B cell (primary cell): ENCODE measurements around the gene POLR1G.

Experiments
- EZH2 ChIP-seq: IDR thresholded peaks from 2 replicates; pipeline ENCODE4 v1.6.1; 2012; ENCODE audit warnings: borderline replicate concordance, low read depth, mild to moderate bottlenecking, moderate library complexity, low read length; ENCODE audit not compliant: insufficient read depth, poor library complexity, severe bottlenecking
- TF ChIP-seq, protein P1 (sequence below): fragments of 200-600 bp; IDR thresholded peaks from one replicate; pipeline ENCODE4 v1.8.0; 2022; ENCODE audit warnings: antibody characterized with exemption, mild to moderate bottlenecking

DNA sequence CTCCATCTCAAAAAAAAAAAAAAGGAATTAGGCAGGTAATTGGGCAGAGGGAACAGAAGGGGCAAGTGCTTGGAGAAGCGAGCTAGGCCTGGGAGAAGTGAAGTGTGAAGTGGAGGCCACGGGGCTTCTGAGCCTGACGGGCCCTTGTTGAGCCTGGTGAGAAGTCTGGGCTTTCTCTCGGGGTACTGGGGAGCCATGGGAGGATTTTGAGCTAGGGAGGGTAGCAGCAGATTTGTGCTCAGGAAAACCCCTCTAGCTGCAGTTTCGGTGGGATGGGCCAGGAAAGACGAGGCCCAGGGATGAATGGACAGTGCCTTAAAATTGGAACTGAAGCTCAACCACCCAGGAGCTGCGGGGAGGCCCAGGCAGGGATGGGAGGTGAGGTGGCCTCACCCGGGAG, 8.0 kb downstream of the POLR1G start:
- TF ChIP-seq, protein P1, sequence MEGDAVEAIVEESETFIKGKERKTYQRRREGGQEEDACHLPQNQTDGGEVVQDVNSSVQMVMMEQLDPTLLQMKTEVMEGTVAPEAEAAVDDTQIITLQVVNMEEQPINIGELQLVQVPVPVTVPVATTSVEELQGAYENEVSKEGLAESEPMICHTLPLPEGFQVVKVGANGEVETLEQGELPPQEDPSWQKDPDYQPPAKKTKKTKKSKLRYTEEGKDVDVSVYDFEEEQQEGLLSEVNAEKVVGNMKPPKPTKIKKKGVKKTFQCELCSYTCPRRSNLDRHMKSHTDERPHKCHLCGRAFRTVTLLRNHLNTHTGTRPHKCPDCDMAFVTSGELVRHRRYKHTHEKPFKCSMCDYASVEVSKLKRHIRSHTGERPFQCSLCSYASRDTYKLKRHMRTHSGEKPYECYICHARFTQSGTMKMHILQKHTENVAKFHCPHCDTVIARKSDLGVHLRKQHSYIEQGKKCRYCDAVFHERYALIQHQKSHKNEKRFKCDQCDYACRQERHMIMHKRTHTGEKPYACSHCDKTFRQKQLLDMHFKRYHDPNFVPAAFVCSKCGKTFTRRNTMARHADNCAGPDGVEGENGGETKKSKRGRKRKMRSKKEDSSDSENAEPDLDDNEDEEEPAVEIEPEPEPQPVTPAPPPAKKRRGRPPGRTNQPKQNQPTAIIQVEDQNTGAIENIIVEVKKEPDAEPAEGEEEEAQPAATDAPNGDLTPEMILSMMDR, result no peak
- no peak for TF ChIP-seq EZH2
